Measurements from ENCODE around the gene ITPR2.
"Not testable (repeated sequence)": the region's sequence is repeated elsewhere in the genome, so short reads cannot be mapped to it uniquely, and the experiment has no call there.

Gene ITPR2

DNA sequence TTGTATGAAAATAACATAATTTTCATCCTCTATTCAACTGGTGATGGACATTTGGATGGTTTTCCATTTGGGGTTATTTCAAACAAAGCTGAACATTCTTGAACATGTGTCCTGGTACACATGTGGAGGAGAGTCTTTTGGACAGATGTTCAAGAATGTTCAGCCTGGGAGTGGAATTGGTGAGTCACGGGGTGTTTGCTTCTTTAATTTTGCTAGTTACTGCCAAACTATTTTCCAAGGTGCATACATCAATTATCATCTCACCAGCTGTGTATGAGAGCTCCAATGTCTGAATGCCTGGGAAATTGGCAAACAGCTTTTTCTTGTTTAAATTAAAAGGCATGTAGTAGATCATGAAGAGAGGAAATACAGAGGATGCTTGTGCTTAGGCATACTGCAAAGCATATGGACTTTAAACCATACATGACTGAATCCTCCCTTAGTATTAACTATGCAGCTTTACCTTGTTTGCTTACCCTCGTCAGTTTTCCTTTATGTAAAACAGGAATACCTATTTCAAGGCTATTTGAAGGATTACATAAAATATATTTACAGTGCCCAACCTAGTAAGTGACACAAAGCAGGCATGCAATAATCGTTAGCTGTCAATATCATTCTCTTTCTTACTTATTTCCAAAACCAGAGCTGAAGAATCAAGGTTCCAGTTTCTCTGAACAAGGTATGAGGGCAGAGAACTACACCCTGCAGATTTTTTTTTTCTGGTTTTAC, 152.1 kb downstream of the ITPR2 start:
- ChIA-PET CTCF (no interaction called here), POLR2A (no interaction called here)
- TF ChIP-seq LEF1 (IDR thresholded peaks at IDR 0.05; ENCODE audit: borderline replicate concordance) = no peak
- TF ChIP-seq, protein P1, sequence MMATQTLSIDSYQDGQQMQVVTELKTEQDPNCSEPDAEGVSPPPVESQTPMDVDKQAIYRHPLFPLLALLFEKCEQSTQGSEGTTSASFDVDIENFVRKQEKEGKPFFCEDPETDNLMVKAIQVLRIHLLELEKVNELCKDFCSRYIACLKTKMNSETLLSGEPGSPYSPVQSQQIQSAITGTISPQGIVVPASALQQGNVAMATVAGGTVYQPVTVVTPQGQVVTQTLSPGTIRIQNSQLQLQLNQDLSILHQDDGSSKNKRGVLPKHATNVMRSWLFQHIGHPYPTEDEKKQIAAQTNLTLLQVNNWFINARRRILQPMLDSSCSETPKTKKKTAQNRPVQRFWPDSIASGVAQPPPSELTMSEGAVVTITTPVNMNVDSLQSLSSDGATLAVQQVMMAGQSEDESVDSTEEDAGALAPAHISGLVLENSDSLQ (IDR thresholded peaks at IDR 0.05) = no peak
- no peak for TF ChIP-seq ELF4 (IDR thresholded peaks at IDR 0.05)
- TF ChIP-seq BHLHE40 (IDR thresholded peaks at IDR 0.05; ENCODE audit: borderline replicate concordance) = no peak
- no peak for TF ChIP-seq CTBP1 (IDR thresholded peaks at IDR 0.05; ENCODE audit: borderline replicate concordance)
- TF ChIP-seq ARNT (IDR thresholded peaks at IDR 0.05) = no peak
- TF ChIP-seq FOXK2 (IDR thresholded peaks at IDR 0.05) = no peak
- TF ChIP-seq L3MBTL2 (conservative IDR thresholded peaks at IDR 0.05) = no peak
- no peak for DNase-seq (ENCODE audit: extremely low spot score)

DNA sequence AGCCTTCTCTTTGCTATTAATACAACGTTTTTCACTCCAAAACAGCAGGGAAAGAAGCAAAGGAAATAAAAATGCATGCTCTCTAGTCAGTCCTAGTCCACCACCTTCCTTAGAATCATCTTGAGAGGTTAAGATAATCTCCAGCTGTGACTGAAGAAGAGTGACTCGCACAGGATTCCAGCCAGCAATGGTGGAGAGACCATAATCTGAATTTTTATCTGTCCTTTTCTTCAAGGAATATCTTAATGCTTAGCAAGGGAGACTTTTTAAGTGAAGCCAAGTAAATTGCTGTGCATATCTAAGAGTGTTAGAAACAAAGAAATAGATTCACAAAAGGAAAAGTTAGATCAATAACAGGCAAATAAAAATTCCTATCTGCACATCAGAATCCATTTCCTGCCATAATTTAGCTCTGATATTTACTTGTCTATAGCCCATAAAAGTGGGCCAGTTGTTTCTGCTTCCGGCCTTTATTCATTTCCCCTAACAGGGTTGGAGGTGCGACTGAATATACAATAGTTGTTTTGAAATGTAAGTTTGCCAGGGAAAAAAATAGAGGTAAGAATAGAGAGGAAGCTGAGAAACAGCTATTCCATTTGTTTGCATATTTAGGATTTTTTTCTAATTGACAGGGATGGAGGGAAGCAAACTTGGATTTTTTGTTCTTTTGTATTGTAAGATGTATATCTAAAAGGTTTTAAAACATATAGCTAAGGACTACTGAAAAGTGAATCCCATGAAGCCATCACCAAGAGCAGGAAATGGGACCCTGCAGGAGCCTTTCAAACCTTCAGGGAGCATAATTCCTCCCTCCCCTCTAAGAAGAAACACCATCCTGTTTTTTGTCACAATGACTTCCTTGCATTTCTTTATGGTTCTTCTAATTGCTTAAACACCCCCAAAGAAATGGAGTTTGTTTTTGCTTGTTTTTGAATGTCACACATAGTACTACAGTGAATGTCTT, 154.0 kb downstream of the ITPR2 start:
- ChIA-PET CTCF (interaction anchor here (0.6 to 0.7 kb wide), 2 partner anchors 219 to 772 kb away, joined by 3 to 6 read pairs; no protein-coding TSS in a partner anchor), POLR2A (no interaction called here)
- TF ChIP-seq FOXM1 (IDR thresholded peaks at IDR 0.05; ENCODE audit: borderline replicate concordance) (no peak), FOXK2 (IDR thresholded peaks at IDR 0.05) (no peak), ELF4 (IDR thresholded peaks at IDR 0.05) (no peak), SP1 (IDR thresholded peaks at IDR 0.05) (no peak), FOXA1 (IDR thresholded peaks at IDR 0.05) (no peak), TARDBP (IDR thresholded peaks at IDR 0.05) (no peak), HDGF (IDR thresholded peaks at IDR 0.05; ENCODE audit: borderline replicate concordance) (no peak), ZNF384 (IDR thresholded peaks at IDR 0.05) (no peak), LEF1 (IDR thresholded peaks at IDR 0.05; ENCODE audit: borderline replicate concordance) (no peak), CTBP1 (IDR thresholded peaks at IDR 0.05; ENCODE audit: borderline replicate concordance) (no peak), ARNT (IDR thresholded peaks at IDR 0.05) (no peak), NFRKB (IDR thresholded peaks at IDR 0.05) (no peak), SUZ12 (IDR thresholded peaks at IDR 0.05) (no peak), BHLHE40 (IDR thresholded peaks at IDR 0.05; ENCODE audit: borderline replicate concordance) (no peak), L3MBTL2 (conservative IDR thresholded peaks at IDR 0.05) (no peak)
- TF ChIP-seq, protein P1 (IDR thresholded peaks at IDR 0.05) = no peak
- DNase-seq (ENCODE audit: extremely low spot score) = no peak

DNA sequence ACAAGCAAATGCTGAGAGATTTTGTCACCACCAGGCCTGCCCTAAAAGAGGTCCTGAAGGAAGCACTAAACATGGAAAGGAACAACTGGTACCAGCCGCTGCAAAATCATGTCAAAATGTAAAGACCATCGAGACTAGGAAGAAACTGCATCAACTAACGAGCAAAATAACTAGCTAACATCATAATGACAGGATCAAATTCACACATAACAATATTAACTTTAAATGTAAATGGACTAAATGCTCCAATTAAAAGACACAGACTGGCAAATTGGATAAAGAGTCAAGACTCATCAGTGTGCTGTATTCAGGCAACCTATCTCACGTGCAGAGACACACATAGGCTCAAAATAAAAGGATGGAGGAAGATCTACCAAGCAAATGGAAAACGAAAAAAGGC, 161.5 kb downstream of the ITPR2 start:
- CTCF ChIA-PET; POLR2A ChIA-PET; DNase-seq (ENCODE audit: extremely low spot score): not testable (repeated sequence)

DNA sequence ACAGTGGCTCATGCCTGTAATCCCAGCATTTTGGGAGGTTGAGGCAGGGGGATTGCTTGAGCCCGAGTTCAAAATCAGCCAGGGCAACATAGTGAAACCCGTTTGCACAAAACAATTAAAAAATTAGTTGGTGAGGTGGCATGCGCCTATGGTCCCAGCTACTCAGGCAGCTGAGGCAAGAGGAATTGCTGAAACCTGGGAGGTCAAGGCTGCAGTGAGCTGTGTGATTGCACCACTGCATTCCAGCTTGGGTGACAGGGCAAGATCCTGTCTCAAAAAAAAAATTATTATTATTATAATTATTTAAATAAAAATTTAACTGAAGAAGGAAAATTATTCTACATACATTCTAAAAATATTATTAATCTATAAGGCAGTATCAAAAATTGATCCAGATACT, 164.1 kb downstream of the ITPR2 start:
- ChIA-PET POLR2A (no interaction called here), CTCF (interaction anchor here (0.6 kb wide), 1 partner anchor 1677 kb away, joined by 3 read pairs; no protein-coding TSS in a partner anchor)
- DNase-seq (ENCODE audit: extremely low spot score) = no peak
- no peak for TF ChIP-seq L3MBTL2 (conservative IDR thresholded peaks at IDR 0.05)
- no peak for TF ChIP-seq ZNF384 (IDR thresholded peaks at IDR 0.05)
- no peak for TF ChIP-seq FOXM1 (IDR thresholded peaks at IDR 0.05; ENCODE audit: borderline replicate concordance)
- TF ChIP-seq CTBP1 (IDR thresholded peaks at IDR 0.05; ENCODE audit: borderline replicate concordance) = no peak

DNA sequence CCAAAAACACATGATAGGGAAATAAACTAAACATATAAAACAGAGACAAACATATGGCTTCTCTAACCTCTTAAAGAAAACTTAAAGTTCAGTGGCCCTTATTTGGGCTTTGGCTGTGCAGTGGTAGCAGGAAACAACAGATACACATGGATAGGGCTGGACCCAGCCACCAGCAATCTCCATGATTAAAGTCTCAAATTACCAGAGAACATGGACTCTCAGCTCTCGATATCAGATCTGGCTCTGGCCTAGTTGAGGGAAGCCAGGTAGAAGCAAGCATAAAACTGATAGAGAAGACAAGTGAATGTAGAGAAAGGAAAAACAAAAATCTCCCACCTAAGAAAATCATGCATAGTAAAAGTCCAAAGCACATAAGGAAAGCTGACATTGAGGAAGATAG, 164.8 kb downstream of the ITPR2 start:
- ChIA-PET POLR2A (no interaction called here), CTCF (no interaction called here)
- TF ChIP-seq ELF4 (IDR thresholded peaks at IDR 0.05) (no peak), FOXA1 (IDR thresholded peaks at IDR 0.05) (no peak), SUZ12 (IDR thresholded peaks at IDR 0.05) (no peak), BHLHE40 (IDR thresholded peaks at IDR 0.05; ENCODE audit: borderline replicate concordance) (no peak), ARNT (IDR thresholded peaks at IDR 0.05) (no peak), CTBP1 (IDR thresholded peaks at IDR 0.05; ENCODE audit: borderline replicate concordance) (no peak), NFRKB (IDR thresholded peaks at IDR 0.05) (no peak), HDGF (IDR thresholded peaks at IDR 0.05; ENCODE audit: borderline replicate concordance) (no peak), ZNF384 (IDR thresholded peaks at IDR 0.05) (no peak), TARDBP (IDR thresholded peaks at IDR 0.05) (no peak), FOXK2 (IDR thresholded peaks at IDR 0.05) (no peak), SP1 (IDR thresholded peaks at IDR 0.05) (no peak)
- TF ChIP-seq, protein P1 (IDR thresholded peaks at IDR 0.05) = no peak
- no peak for DNase-seq (ENCODE audit: extremely low spot score)

DNA sequence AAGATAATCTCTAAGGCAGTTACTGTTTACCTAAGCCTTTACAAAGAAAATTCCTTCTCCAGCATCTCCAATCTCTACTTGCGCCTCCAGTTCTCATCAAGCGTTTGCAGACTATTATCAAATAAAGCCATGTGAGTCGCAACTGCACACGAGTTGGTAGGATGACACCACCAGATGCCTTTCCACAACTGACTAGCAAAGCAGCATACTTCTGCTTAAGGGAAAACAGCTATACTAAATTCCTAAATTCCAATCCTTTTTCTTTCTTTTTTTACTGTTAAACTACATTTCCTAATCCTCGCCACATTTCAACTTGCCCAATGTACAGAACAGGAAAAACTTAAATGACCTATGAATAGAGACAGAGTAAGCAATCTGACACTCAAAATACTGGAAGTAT, 166.7 kb downstream of the ITPR2 start:
- CTCF ChIA-PET = no interaction called here
- TF ChIP-seq LEF1 (IDR thresholded peaks at IDR 0.05; ENCODE audit: borderline replicate concordance) (no peak), NFRKB (IDR thresholded peaks at IDR 0.05) (no peak), ARNT (IDR thresholded peaks at IDR 0.05) (no peak)
- DNase-seq (ENCODE audit: extremely low spot score) = no peak
- POLR2A ChIA-PET = no interaction called here
